ENCODE measurements around the gene PCNX1.

DNA sequence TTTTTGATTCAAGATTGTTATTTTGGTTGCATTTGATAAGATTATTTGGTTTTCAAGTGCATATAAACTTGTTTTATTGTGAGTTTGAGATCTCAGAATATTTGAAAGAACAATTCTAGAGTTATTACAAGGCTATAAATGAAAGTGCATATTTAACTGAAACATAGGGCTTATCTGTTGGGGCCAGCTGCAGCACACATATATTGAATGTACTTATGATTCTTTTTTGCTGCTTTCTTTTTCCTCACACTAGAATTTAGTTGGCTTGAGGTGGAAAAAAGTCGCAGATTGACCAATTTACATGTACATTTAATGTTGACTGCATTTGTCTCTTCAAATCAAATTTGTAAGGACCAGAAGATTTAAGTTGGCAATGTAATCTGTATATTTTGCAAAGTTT lies 88.0 kb downstream of the PCNX1 start:
- TF ChIP-seq, protein P1, sequence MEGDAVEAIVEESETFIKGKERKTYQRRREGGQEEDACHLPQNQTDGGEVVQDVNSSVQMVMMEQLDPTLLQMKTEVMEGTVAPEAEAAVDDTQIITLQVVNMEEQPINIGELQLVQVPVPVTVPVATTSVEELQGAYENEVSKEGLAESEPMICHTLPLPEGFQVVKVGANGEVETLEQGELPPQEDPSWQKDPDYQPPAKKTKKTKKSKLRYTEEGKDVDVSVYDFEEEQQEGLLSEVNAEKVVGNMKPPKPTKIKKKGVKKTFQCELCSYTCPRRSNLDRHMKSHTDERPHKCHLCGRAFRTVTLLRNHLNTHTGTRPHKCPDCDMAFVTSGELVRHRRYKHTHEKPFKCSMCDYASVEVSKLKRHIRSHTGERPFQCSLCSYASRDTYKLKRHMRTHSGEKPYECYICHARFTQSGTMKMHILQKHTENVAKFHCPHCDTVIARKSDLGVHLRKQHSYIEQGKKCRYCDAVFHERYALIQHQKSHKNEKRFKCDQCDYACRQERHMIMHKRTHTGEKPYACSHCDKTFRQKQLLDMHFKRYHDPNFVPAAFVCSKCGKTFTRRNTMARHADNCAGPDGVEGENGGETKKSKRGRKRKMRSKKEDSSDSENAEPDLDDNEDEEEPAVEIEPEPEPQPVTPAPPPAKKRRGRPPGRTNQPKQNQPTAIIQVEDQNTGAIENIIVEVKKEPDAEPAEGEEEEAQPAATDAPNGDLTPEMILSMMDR (IDR thresholded peaks at IDR 0.05): no peak
- TF ChIP-seq POLR2A (IDR thresholded peaks at IDR 0.05): no peak

All from esophagus squamous epithelium (tissue), 4 donors.